Midbrain (tissue), 1 donor: Measurements from ENCODE around the gene XRCC3.

Experiments used
- DNase-seq: peaks from one replicate; lab custom pipeline; 2025; lab: John Stamatoyannopoulos, UW

The XRCC3 gene

DNA sequence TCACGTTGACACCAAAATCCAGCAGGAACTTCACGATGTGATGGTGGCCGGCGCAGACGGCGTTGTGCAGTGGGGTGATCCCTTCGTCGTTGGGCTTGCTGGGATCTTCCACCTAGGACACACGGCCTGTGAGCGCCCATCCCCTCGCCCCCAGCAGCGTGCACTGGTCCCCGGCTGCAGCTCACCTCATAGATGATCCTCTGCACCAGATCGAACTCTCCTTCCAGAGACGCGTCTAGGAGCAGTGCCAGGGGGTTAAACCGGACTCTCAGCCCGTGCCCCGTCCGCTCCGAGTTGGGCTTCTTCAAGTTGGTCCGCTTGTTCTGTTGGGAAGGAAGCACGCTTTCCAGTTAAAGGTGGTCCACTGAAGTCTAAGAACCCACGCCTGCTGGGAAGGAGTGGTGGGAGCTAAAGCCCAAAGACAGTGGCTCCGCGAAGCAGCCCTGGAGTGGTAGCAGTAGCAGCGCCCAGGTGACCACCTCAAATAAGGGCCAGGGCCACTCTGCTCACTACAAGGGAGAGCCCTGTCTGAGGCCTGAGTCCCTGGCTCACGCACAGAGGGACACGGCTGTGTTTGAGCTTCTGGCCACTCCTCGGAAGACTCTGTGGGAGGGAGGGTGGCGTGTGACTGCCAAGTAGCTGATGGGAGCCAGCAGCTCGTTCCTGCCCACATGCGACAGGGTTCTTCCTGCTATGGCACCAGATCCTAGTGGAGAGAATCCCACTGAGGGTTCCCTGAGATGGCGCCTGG is 23.6 kb upstream of the XRCC3 start:
- DNase-seq = peak; percentile 13

DNA sequence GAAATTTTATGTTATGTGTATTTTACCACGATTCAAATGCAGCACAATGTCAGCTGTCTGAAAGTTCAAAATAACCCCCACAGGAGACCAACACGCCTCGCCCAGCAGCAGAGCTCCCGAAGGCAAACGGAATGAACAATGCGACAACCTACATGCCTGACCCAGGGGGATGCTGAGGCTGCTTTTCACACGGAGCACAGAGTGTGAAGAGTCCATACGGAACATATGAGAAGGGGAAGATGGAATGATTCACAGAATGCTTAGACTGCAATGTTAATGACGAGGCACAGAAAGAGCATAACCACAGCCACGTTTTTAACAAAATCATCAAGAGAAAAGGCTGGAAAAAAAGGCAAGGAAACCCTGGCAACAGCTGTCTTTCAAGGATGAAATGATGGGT is 22.9 kb upstream of the XRCC3 start:
- DNase-seq = no peak

DNA sequence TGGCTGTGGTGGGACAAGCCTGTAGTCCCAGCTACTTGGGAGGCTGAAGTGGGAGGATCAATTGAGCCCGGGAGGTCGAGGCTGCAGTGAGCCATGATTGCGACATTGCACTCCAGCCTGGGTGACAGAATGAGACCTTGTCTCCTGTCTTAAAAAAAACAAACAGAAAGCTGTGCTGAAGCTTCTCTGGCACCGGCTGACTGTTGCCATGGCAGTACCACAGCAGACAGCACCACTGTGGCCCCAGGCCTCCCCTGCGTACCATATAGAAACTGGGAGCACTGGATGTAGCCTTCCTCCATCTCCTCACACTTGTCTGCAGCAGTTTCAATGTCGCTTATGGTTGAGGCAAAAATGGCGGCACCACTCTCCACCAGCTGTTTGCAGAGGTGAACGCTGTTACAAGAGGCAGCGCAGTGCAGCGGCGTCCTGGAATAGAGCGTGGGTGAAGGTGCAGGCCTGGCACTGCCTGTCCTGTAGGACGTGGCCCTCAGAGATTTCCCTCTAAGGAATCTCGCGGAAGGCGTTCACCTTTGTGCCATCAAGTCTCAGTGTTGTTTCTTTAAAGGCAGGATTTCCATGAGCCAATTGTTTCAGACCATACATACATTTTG is 22.3 kb upstream of the XRCC3 start:
- no peak for DNase-seq

DNA sequence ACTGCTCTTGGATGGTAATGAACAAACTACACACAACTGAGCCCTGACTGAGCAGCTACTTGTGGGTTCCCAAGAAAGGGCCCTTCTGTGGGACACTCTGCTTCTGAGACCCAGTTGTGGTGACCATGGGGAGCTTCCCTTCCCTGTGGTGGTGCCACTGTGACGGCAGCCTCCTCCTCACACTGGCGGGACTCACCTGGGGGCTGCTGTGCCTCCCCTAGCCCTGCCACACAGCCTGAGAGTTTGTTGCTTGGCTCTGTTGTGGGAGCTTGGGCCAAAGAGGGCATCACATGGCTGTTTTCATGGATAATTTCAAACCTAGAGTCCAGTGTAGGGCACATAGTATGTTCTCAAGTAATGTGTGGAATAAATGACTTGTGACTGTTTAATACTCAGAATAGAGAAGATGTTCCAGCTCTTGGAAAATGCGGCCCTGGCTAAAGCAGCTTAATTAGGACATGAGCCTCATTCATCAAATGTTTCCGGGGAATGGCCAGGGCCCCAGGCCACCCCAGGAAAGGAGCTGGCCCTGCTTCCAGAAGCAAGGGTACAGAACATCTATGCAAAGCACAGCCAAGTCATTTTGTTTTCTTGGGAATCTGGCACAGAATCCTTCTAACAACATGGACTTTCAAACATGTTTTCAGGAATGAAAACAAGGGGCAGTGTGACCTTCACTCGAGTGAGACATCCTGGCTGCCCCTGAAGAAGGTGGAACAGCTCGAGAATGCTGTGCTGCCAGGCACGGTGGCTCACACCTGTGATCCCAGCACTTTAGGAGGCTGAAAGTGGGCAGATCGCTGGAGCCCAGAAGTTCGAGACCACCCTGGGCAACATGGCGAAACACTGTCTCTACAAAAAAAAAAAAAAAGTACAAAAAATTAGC is 21.5 kb upstream of the XRCC3 start:
- DNase-seq = peak; percentile 70

GRCh38 chr14:103735815-103736545 is 20.7 kb upstream of the XRCC3 start:
- no peak for DNase-seq

DNA sequence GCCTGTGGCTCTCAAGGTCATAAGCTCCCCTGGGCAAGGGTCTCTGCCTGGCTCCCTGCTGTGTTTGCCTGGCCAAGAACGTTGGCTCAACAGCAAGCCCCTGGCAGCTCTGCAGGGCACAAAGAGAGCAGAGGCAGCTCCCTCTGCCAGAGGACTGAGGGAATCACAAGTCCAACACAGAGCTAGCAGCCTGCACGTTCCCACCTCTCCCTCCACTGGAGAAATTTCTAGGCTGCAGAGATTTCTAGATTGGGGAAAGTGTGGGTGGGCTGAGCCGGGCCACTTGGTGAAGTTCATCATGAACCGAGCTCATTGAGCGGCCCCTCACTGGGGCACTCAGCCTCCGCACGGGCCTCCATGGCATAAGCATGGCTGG is 20.2 kb upstream of the XRCC3 start:
- DNase-seq = peak; percentile 26

GRCh38 chr14:103735022-103735421 is 19.8 kb upstream of the XRCC3 start:
- DNase-seq = no peak

- DNase-seq = no peak
Observed at GRCh38 chr14:103734081-103734888, 19.0 kb upstream of the XRCC3 start.

DNA sequence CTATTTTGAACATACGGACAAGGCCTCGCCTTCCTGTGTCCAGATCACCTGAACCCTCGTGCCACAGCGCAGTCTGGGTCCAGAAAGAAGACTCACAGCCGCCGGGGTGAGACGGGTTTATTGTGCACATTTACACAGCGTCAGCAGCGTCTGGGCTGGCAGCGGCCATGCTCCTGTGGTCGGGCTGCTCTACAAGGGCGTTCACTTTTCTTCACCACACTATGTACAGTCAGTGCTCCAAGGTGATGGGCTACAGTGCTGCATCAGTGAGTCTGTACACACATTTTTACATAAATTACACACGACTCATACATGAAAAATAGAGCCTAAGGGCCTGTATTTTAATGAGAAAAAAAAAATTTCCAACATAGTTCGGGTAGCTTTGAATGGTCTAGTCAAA is 18.4 kb upstream of the XRCC3 start:
- DNase-seq = no peak

GRCh38 chr14:103732868-103733620 is 17.8 kb upstream of the XRCC3 start:
- no peak for DNase-seq

- no peak for DNase-seq
Observed at GRCh38 chr14:103731916-103732867, 16.9 kb upstream of the XRCC3 start.

DNA sequence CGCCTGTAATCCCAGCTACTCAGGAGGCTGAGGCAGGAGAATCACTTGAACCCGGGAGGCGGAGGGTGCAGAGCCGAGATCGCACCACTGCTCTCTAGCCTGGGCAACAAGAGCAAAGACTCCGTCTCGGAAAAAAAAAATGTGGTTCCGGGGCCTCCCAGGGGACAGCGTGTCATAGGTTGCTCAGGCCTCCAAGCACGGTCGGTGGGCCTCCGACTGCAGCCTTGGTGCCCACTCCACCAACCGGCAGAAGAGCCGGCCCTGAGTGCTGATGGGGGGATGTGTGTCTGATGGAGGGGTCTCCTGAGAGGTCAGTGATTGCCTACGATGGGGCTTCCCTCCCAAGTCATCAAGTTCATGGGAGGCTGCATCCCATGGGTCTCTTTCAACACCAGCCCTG is 16.2 kb upstream of the XRCC3 start:
- DNase-seq = no peak

GRCh38 chr14:103730490-103731035 is 15.3 kb upstream of the XRCC3 start:
- DNase-seq = no peak

- DNase-seq = no peak
Observed at GRCh38 chr14:103729496-103730448, 14.5 kb upstream of the XRCC3 start.

- no peak for DNase-seq
Observed at GRCh38 chr14:103728721-103729120, 13.5 kb upstream of the XRCC3 start.

- no peak for DNase-seq
Observed at GRCh38 chr14:103728141-103728540, 12.9 kb upstream of the XRCC3 start.

GRCh38 chr14:103727313-103727980 is 12.2 kb upstream of the XRCC3 start:
- no peak for DNase-seq
